Hematopoietic multipotent progenitor cell treated with erythropoietin and hydrocortisone succinate and interleukin-3 and kit ligand, for 8 days (in vitro differentiated cells): ENCODE data around the gene UNC5C.

ENCODE experiments used
- DNase-seq: peaks from one replicate; pipeline ENCODE4 v3.0.0-alpha.2; 2015

UNC5C gene

DNA sequence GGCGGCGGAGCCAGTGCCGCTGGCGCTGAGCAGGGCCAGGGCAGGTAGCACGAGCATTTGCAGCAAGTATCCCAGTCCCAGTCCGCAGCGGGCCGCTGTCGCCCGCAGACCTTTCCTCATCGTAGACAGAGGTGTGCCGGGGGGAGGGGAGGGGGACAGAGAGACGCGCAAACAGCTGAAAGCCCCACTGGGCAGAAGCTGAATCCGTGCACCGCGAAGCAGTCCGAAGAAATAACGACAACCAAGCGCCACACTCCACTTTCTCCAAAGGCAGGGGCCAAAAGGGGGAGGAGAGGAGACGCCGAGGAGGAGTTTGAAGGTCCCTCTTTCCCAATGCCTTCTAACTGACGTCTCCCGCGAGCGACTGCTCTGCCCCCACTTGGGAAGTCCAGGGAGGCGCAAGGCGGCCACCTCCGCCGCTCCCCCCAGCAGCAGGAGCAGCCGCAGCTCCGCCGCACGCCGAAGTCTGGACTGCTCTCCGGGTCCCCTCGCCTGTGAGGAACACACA lies at the start of gene UNC5C:
TSS of gene UNC5C (minus strand) at position 236 of the 508 bp plus-strand sequence.
- DNase-seq, result no peak

- DNase-seq, result no peak
These were observed 47.9 kb upstream of the UNC5C start for GRCh38 chr4:95596676-95597075.

DNA sequence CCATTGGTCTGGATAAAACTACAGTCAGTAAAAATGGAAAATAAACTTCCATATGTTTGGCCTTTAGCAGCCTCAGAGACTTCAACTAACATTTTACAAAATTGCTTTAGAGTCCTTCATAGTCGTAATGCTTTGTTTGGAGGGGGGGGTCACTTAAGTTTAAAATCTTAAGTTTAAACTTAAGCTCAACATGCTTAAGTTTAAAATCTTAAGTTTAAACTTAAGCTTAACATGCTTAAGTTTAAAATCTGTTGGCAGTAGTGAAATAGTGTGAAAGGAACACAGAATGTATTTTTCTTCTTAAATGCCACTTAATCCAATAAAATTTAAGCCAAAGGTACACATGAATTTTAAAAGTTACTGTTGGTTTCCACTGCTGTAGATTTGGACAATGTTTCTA lies 45.9 kb upstream of the UNC5C start:
- DNase-seq, result no peak

DNA sequence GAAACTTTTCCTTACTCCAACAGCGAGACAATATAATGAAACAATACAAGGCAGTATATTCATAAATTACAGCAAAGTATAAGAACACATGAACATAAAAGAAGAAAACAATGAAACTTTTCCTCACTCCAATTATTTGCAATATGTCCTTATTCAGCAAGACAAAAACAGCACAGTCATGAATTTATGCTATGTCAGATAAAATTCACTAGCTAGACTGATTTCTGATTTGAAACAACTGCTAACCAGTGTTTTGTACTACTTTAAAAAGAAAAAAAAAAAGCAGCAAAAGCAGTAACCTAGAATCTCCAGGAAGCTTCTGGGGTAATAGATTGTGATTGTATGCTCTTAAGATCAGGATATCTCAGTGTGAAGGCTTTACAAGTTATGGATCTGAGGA lies 45.2 kb upstream of the UNC5C start:
- DNase-seq, result no peak

DNA sequence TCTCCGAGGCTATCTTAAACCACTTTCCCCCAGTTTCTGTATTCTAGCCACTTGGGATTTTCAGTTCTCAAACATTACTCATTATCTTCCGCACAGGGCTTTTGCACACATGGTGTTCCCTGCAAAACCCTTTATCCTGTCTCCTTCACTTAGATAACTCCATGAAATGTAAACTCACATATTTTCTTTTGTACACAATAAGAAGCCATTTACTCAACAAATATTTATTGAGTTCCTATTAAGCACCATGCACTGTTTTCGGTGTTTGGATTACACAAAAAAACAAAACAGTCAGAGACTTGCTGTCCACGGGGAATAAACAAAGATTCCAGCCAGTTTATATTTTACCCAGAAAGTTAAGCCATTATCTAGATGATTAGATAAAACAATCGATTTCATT lies 42.5 kb upstream of the UNC5C start:
- DNase-seq, result no peak

- no peak for DNase-seq
These were observed 41.8 kb upstream of the UNC5C start for GRCh38 chr4:95590615-95591014.

DNA sequence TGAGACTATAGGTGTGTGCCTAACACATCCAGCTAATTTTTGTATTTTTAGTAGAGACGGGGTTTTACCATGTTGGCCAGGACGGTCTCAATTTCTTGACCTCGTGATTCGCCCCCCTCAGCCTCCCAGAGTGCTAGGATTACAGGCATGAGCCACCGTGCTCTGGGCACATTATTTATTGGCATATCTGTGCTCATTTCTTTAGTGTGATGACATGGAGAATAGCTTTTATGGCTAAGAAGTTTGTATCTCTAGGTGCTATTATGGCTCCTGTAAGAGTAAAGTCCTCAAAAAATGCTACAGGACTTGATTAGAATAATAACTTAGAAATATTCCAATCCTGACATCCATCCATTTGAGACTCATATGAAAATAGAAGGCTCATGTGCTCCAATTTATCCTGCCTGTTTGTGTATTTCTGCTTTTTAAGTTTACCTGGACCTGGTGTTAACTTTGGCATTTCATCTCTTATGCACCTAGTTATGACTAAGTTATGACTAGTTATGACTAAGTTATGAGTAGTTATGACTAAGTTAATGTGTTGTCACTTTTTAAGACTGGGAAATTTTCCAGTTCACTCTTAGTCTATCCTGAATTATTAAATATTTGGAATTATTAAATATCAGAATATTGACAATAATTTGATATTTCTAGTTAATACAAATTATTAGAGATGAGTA lies 36.4 kb upstream of the UNC5C start:
- DNase-seq, result no peak

DNA sequence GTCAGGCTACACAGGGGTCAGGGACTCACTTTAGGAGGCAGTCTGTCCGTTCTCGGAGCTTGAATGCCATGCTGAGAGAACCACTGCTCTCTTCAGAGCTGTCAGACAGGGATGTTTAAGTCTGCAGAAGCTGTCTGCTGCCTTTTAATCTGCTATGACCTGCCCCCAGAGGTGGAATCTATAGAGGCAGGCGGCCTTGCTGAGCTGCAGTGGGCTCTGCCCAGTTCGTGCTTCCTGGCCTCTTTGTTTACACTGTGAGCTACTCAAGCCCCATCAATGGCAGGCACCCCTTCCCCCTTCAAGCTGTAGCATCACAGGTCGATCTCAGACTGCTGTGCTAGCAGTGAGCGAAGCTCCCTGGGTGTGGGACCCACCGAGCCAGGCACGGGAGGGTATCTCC lies 31.5 kb upstream of the UNC5C start:
- DNase-seq, result no peak

DNA sequence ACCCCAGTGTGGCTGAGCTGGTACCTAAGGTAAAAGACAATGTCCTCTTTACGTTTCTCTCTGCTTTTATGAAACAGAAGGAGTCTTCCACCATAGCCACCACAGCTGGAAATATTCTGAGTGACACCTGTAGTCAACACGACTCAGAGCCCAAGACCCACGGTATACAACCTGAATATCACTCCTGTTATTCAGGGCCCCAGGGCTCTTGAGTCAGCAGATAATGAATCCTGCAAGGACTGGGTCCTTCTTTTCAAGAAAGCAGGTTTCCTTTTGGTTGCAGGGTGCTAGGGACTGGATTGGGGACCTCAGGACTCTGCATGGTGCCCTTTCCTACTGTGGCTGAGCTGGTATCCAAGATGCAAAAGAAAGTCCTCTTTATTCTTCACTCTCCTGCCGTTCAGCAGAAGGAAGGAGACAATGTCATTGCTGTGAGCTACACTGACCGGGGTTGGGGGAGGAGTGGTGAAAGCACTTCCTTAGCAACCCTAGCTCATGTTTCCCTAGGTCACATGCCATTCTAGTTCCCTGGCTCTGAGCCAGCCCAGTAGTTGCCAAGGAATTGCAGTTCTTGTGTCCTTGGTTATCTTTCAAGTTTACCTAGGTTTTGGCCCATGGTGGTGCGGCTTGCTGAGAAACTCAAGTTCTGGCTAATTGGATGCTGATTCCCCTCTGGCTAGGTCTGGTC lies 23.7 kb upstream of the UNC5C start:
- peak; percentile 7 for DNase-seq

GRCh38 chr4:95571577-95571976 lies 22.8 kb upstream of the UNC5C start:
- no peak for DNase-seq

DNA sequence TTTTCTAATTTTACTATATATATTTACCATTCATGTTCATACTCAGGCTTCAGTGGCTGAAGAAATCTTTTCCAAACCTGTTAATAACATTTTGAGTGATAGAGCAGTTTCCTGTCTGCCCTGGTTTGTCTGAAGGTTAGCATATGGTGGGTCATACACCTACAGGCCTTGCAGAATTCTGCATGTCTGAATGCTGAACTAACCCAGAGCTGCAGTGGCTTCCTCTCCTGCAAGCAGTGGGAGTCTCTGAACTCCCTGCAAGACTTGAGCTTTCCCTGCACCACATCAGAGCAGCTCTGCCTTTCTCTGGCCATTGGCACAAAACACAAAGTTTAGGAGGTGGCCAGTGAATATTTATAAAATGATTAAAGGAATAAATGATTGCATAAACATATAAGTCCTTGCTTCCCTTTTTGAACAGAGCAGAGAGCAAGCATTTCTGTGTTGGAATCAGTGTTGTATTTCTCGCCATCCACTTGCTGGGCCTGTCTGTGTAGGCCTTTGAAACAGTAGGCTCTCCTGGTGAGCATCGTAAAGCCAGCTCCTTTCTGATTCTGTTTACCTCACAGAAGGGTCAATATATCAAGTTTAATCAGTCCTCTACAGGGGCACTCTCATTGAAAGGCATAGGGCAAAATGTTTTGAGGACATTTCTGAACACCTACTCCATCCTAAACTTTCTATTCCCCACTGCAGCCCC lies 15.0 kb upstream of the UNC5C start:
- no peak for DNase-seq

- DNase-seq, result no peak
These were observed 12.0 kb upstream of the UNC5C start for GRCh38 chr4:95560774-95561173.

- DNase-seq, result no peak
These were observed 7.6 kb upstream of the UNC5C start for GRCh38 chr4:95556207-95556859.

- DNase-seq, result no peak
These were observed 4.3 kb upstream of the UNC5C start for GRCh38 chr4:95552942-95553550.

- DNase-seq, result no peak
These were observed 2.9 kb upstream of the UNC5C start for GRCh38 chr4:95551653-95552052.

DNA sequence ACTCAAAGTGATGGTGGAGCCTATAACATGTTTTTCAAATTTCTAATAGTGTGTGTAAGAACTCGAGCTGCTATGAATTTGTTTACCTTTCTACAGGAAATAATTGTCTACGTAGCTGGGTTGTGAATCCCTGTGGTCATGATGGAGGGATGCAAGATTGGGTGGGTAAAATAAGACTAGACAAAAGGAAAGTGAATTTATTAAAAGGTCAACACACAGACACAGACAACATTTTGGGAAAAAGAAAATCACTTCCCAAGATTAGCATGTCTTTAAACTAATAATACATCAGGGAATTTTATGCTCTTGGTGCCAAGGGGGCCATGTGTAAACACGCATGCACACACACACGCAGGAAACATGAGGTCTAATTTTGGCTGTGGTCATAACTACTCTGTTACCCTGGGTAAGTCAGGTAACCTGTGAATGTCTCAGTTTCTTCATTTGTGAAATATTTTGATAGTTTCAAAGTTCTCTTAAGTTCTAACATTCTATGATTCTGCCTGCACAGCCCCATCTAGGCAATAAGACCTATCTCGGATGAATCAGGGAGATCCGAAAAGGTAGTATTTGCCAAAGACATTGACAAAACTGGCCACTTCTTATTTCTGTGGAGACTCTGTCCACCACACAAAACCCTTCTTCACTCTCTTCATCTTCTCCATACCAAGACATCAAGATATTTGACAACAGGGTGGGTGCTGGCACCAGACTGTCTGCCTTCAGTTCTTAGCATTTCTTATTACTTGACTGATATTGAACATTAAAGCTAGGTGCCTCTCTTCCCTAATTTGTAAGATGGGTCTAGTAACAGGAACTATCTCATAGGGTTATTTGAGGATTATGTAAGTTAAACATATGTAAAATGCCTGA lies 1.6 kb upstream of the UNC5C start:
- no peak for DNase-seq

- no peak for DNase-seq
These were observed 707 bp upstream of the UNC5C start for GRCh38 chr4:95549246-95550114.

- no peak for DNase-seq
These were observed 880 bp downstream of the UNC5C start for GRCh38 chr4:95547715-95548471.

GRCh38 chr4:95546866-95547714 lies 1.7 kb downstream of the UNC5C start:
- DNase-seq, result no peak
